ENCODE results near the gene CDC42BPB.

Gene CDC42BPB

DNA sequence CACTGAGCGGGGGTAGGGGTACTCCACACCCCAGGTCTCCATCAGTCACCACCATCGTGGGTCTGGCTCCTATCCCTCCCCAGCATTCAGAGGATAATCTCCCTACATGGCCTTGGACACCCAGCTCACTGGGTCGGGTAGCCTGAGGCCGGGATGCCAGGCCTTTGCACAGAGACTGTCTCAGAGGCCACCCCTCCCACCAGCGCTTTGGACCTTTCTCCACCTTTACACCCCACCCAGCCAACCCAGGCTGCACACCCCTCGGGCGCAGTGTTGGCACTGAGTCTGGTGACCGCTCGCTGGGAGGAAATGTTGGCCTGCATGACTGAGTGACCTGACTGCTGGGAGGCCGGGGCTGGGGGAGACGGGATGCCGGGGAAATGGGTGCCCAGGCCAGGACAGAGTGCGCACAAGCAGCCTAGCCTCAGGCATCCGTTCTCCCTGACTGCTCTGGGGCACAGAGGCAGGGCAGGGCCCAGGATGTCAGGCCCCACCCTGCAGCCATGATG lies 16.1 kb upstream of the CDC42BPB start:
- no peak for DNase-seq (ENCODE audit: low read depth in 2 of 2)

DNA sequence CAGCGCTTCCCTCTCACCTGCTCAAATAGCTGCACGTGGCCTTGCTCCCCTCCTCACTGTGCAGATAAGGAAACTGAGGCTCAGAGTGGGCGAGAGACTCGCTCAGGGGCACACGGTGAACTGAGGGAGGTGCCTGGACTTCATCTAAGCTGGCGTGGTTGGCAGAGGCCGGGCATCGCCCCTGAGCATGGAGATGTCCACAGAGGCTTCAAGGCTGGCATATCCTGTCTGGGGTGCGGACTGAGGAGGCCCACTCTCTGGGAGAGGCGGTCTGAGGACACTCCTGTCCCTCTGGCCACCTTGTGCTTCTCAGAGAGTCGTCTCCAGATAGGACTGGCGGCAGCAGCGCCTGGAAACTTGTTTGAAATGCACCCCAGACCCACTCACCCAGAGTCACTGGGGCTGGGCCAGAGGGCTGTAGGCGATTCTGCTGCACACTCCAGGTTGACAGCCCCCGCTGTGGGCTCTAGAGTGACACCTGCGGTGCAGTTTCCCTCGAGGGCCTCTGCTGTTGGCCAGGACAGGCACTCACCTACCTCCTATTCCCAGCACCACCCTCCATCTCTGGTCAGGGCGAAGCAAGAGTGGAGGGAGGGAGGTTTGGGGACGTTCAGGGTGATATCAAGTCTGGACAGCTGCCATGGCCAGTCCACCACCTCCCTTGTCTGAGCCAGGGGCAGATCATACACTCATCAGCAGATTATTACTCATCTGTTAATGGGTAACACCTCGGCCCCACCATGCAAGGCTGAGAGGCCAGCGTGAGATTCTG lies 15.4 kb upstream of the CDC42BPB start:
- no peak for DNase-seq (ENCODE audit: low read depth in 2 of 2)

DNA sequence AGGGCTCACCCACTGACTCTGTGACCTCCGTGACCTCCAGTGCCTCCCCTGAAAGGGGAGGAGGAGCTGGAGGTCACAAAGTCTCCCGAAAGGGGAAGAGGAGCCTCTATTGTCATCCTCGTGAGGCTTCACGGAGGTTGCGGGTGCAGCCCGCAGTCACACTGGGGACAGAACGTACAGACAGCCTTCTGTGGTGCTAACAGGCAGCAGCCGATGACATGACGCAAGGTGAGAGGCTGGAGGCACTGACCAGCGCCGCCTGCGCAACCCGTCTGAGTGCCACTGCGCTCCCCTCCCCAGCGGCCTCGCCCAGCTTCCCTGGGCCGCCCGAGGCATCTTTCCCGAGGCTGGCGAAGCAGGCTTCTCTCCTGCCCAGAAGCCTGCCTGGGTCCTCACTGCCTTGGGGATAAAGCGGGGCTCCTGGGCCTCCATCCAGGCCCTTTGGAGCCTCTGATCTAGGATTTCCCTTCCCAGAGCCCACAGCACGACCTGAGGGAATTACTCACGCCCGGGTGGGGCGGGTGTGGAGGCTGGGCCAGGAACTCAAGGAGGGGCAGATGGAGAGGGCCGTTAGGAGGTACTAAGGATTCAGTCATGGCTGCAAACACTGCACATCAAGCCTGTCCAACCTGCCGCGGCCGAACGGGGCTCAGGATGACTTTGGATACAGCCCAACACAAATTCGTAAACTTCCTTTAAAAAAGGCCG lies 14.3 kb upstream of the CDC42BPB start:
- DNase-seq (ENCODE audit: low read depth in 2 of 2) = no peak

DNA sequence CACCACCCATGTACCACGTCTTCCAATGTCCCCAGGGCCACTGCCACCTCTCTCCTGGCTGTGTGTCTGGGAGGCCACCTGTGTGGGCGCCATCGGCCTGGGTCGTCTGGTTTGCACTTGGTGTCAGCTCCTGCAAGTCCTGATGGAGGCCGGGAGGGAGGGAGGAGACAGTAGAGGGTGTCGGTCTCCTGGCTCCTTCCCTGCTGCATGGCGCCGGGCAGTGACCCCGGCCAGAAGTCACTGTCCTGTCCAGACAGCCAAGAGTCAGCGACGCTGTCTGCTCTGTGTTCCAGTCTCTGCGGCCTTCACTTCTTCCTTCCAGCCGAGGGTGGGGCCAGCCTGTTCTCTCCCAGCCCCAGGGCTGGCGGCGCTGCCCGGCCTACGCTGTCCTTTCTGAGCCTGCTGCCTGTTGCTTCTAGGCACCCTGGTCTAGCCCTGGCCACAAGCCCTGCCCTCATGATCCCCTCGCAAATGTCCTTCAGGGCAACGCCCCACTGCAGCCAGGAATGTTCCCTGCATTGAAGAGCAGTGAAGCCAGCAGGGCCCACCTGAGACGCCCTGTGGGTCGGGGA lies 13.7 kb upstream of the CDC42BPB start:
- no peak for DNase-seq (ENCODE audit: low read depth in 2 of 2)

DNA sequence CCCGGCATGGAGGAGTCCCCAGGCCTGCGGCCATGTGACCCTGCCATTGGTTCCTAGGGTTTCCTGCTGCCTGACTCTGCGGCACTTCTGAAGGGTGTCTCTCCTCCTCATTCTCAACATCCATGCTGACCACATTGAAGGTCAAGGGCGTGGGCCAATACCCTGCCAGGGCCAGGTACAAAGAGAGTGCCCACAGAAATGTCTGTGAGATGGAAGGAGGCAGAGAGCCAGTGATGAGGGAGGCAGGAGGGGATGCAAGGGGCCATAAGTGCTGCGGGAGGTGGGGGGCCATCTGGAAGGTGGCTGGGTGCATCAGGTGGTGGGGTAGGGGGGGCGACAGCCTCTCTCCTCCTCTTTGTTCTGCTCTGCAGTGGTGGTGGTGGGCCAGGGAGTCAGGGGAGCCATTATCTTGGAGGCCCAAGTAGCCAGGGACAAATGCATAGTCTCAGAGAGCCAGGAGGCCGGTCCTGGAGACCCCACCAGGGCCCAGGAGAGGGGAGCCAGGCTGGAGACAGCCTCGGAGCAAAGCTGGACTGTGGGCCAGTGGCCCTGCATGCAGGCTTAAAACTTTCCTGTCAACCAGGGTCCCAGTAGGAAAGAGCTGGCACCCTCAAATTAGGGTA lies 13.0 kb upstream of the CDC42BPB start:
- DNase-seq (ENCODE audit: low read depth in 2 of 2) = no peak

DNA sequence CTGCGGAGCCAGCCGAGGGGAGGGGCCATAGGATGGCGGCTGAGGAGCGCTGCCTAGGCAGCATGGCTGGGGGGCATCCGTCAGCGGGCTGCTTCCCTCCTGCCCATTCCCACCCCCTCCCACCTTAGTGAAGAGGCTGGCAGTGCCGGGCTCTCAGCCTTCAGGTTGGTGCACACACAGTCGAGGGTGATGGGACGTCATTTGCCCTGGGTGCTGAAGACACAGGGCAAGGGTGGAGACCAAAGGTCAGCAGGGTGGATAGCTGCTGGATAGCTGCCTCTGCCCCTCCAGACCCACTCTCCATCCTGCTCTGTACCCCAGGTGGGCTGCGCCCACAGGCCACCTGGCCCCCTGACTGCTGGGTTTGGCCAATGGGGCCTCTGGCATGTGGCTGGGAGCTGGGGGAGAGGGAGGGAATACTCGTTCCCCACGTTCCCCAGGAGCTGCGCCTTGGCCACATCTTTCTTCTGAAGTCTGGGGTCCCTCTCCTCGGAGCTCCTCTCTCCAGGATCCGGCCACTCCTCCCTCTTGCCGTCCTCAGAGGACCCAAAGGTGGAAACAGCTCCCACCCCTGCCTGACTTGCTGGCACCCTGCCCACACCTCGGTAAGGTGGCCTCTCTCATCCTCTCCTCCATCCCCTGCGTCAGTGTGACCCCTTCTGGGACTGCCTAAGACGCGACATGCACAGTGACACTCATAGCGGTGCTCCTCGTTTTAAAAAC lies 11.2 kb upstream of the CDC42BPB start:
- no peak for DNase-seq (ENCODE audit: low read depth in 2 of 2)

DNA sequence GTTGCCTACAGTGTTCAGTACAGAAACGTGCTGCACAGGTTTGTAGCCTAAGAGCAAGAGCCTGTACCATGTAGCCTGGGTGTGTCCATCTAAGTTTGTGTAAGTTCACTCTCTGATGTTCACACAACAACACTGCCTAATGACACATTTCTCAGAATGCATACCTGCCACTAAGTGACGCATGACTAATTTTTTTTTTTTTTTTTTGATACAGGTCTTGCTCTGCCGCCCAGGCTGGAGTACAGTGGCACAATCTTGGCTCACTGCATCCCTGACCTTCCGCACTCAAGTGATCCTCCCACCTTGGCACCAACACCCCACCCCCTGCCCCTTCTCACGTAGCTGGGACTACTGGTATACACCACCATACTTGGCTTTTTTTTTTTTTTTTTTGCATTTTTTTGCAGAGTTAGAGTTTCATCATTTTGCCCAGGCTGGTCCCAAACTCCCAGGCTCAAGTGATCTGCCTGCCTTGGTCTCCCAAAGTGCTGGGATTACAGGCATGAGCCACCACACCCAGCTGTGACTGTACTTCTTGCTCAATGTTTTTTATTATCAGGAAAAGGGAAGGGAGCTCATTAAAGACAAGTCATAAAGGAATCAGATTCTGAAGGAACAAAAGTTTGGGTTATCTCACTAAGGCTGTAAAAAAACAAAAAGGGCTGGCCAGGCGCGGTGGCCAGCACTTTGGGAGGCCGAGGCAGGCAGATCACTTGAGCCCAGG lies 10.0 kb upstream of the CDC42BPB start:
- no peak for DNase-seq (ENCODE audit: low read depth in 2 of 2)

DNA sequence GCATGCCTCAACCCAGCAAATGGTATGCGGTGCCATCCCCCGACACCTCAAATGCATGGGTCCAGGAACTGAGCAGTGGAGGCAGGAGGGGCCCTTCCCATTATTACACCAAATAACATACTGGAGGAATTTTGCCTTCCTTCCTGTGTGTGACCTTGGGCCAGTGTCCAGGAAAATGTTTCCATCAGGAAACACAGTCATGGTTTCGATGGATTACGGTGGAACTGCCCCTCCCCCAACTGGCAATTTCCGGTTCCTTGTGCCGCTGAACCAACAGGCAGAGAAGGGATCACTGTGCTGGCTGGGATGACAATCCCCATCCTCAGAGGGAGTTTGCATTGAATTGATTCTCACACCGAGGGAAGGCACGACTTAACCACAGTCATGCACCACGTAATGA lies 9.1 kb upstream of the CDC42BPB start:
- DNase-seq (ENCODE audit: low read depth in 2 of 2) = no peak

DNA sequence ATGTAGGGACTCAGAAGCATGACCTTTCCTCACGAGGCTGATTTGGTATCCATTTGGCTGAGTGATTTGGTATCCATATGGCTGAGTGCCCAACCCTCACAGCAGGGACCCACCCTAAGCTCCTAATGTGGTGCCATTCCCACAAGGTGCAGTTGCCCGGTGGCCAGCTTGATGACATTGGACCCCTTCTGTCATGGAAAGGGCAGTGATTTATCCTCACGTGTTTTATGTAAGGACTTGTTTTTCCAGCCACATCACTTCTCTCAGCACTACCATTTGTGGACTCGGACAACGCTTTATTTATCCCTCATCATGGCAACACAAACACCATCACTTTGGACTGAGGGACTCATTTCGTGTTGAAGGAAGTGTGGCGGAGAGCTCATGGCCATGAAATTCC lies 8.5 kb upstream of the CDC42BPB start:
- no peak for DNase-seq (ENCODE audit: low read depth in 2 of 2)

DNA sequence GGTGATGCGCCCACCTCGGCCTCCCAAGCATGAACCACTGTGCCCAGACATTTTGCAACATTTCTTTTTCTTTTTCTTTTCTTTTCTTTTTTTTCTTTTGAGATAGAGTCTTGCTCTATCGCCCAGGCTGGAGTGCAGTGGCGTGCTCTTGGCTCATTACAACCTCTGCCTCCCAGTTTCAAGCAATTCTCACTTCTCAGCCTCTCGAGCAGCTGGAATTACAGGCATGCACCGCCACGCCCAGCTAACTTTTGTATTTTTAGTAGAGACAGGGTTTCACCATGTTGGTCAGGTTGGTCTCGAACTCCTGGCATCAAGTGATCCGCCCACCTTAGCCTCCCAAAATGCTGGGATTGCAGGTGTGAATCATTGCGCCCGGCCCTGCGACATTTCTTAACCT lies 7.6 kb upstream of the CDC42BPB start:
- no peak for DNase-seq (ENCODE audit: low read depth in 2 of 2)

DNA sequence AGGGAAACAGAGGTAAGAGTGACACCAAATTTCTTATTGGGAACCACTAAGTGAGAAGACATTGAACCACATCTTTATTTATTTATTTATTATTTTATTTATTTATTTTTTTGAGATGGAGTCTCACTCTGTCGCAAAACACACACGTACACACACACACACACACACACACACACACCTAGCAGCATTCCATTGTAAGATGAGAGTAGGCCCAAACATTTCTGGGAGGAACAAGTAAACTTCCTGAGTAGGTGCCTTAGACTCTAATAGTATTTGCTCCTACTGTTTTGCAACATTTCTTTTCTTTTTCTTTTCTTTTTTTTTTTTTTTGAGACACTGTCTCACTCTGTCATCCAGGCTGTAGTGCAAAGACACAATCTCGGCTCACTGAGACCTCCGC lies 7.1 kb upstream of the CDC42BPB start:
- DNase-seq (ENCODE audit: low read depth in 2 of 2) = no peak

DNA sequence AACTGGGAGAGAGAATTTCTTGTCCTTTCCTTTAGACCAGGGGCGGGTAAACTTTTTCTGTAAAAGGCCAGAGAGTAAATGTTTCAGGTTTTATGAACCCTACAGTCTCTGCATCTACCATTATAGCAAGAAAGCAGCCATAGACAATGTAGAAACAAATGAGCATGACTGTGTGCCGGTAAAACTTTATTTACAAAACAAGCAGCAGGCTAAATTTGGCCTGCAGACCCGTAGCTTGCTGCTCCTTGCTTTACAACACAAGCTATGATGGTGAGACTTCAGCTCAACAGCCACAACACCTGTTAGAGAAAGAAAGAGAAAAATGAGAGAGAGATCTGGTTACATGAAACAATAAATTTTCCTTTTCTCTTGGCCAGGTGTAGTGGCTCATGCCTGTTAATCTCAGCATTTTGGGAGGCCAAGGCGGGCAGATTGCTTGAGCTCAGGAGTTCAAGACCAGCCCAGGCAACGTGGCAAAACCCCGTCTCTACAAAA lies 4.2 kb upstream of the CDC42BPB start:
- DNase-seq (ENCODE audit: low read depth in 2 of 2) = no peak

DNA sequence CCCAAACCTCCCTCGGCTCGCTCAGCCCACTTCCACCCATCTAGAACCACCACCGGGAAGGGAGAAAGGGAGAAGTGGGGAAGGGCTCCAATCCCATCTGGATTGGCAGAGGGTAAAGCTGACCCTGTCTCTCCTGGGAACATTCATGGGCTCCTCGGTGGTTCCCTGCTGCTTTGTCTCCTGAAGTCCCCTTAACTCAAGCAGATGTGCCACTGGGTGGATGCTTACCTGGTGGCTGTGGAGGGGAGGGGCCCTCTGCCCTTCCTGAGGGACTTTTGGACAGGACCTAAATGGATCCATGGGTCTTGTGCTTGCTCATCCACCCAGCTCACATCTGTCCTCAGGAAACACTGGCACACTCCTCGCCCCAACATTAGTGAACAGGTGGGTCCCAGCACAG lies 2.2 kb upstream of the CDC42BPB start:
- no peak for DNase-seq (ENCODE audit: low read depth in 2 of 2)

DNA sequence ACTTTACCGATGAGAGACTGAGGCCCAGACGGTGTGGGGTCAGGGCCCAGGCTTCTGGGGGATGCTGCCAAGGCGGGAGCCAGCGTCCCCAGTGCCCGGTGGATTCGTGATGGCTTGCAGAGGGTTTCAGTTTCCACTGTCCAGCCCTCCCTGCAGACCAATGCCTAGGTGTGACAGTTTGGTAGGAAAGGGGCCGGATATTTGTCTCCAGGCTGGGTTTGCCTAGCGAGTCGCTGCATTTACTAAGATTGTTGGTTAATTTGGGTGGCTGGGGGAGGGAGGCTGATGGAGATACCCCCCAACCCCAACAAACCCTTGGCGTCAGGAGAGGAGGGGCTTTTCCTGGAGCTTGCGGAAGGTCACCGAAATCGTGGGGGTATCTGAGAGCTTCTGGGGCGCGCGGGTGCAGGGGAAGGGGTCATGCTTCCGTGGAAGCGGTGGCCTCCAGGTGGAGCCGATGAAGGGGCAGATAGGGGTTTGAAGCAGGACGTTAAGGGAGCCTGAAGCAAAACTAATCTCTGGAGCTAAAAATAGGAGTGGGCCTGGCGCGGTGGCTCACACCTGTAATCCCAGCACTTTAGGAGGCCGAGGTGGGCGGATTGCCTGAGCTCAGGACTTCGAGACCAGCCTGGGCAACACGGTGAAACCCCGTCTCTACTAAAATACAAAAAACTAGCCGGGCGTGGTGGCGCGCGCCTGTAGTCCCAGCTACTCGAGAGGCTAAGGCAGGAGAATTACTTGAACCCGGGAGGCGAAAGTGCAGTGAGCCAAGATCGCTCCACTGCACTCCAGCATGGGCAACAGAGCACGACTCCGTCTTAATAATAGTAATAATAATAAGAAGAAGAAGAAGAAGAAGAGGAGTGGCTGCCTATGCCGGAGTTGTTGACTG lies 1.1 kb upstream of the CDC42BPB start:
- no peak for DNase-seq (ENCODE audit: low read depth in 2 of 2)

DNA sequence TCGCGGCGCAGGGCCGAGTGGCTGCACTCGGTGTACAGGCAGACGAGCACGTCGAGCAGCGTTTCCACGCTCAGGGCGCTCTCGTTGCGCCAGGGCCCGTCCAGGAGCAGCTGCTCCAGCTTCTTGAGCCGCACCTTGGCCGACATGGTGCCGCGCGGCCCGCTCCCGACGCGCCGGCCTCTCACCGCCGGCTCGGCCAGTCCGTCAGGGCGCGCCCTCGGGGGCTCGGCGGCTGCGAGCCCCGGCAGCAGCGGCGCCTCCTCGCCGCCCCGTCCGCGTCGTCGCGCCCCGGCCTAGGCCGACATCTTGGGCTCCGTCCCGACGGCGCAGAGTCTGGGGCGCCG lies 349 bp downstream of the CDC42BPB start:
- DNase-seq (ENCODE audit: low read depth in 2 of 2) = no peak

DNA sequence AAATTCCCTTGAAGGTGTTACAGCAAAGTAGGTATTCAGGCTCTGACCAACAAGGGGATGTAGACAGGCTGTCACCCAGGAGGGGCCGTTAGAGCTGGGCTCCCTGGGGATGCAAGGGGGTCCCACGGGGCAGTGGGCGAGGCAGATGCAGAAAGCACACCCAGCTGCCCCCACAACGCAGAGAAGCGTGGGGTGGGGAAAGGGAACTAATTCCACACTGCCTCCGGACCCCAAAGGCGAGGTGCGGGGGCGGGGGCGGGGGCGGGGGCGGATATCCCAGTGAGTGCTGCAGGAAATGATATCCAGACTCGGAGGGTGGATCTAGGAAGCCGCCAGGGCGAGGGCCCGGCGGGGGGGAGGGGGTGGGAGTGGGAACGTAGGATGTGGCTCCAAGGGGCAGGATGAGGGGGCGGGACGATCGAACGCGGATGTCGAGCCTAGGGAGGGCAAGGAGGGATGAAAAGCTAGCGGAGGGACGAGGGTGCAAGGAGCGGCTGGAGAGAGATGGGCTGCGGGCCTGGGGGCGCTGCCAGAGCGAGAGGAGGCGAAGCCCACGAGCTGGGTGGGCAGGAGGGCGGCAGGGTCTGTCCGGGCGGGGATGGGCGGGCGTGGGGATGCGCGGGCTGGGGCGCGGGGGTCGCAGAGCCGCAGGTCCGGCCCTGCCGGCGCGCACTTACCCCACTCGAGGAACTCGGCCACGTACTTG lies 874 bp downstream of the CDC42BPB start:
- no peak for DNase-seq (ENCODE audit: low read depth in 2 of 2)

DNA sequence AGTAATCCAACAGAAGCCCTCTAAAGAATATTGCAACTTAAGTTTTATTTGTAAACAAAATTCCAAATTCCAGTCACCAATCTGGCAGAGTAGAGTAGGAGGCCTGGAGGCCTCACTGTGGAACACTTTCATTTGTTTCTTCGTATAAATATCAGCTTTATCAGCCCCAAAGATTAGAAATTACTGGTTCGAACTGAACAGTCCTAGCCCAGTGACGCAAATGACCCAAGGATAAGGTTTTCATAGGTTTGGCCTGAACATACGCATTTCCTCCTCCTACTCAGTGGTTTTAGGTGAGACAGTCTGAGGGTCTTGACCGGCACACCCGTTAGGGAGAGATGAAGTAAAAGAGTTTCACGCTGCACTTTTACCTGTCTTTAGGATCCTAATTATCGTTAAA lies 1.7 kb downstream of the CDC42BPB start:
- DNase-seq (ENCODE audit: low read depth in 2 of 2) = no peak

DNA sequence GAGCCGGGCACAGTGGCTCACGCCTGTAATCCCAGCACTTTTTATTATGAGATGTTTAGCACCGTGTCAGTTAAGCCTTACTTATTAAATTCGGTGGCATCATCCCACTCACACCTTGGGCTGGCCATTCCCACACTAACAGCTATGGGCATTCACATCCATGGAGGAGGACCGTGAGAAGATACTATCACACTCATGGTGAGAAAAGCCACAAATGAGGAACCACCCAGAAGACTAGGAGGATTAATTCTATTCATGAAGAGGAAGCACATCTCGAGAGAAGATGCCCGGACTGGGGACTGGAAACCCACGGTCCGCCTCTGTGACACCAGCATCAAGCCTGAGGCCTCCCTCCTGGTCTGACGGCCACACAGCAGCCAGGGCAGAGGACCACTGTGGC lies 4.9 kb downstream of the CDC42BPB start:
- DNase-seq (ENCODE audit: low read depth in 2 of 2) = no peak

DNA sequence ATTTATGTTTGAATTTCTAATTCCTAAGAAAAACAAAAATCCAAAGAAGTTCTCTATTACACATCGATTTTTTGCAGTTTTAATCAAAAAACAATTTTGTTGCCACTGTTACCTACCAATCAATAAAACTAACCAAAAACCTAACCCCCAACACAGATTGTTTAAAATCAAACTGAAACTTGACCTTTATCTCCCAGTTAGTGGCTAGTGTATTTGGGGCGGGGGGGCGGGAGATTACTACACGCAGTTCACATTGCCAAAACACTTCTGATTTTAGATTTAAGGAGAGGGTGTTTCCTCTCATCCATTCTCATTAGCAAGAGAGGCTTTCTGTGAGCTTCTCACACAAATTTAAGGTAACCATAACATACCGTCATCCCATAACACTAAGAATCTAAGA lies 6.4 kb downstream of the CDC42BPB start:
- no peak for DNase-seq (ENCODE audit: low read depth in 2 of 2)
